Measurements from ENCODE around the gene RPH3AL.

DNA sequence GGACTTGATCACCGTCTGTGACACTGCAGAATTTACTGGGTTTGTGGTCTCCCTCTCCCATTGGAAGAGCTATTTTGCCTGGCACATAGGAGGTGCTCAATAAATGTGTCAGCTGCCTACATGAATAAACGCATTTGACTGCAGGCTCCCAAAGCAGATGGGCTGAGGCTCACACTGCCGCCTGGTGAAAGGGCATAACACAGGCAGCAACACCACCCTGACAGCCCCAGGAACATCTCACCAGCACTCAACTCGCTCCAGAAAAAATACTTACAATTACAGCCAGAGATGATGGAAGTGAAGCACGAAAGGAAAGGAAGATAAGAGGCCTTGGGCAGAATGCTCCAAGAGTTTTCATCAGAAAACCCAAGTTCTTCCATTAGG, 73.9 kb downstream of the RPH3AL start:
- TF ChIP-seq ZNF544 (tag by site-specific recombination; IDR thresholded peaks at IDR 0.05) = no peak
- TF ChIP-seq ZNF423 (tag by site-specific recombination; IDR thresholded peaks at IDR 0.05) = no peak
- TF ChIP-seq ZNF211 (tag by site-specific recombination; IDR thresholded peaks at IDR 0.05; ENCODE audit: low read depth) = no peak
- TF ChIP-seq, protein P1, sequence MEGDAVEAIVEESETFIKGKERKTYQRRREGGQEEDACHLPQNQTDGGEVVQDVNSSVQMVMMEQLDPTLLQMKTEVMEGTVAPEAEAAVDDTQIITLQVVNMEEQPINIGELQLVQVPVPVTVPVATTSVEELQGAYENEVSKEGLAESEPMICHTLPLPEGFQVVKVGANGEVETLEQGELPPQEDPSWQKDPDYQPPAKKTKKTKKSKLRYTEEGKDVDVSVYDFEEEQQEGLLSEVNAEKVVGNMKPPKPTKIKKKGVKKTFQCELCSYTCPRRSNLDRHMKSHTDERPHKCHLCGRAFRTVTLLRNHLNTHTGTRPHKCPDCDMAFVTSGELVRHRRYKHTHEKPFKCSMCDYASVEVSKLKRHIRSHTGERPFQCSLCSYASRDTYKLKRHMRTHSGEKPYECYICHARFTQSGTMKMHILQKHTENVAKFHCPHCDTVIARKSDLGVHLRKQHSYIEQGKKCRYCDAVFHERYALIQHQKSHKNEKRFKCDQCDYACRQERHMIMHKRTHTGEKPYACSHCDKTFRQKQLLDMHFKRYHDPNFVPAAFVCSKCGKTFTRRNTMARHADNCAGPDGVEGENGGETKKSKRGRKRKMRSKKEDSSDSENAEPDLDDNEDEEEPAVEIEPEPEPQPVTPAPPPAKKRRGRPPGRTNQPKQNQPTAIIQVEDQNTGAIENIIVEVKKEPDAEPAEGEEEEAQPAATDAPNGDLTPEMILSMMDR (tag by site-specific recombination; IDR thresholded peaks at IDR 0.05) = no peak
